ENCODE data around the gene PIK3R2. TPM values are rescaled to one million over a fixed set of nuclear protein-coding genes. Genes with fewer than 3 reads are reported as not detected.

Gene PIK3R2
- total and polyA plus RNA-seq, 2 of the 13 experiments (the other 11 are each of a cell fraction or from before 2014, with no cell fraction given): 18.6 to 25.3 TPM

GRCh38 chr19:18156841-18157464 lies 4.0 kb downstream of the PIK3R2 start (continued):
- TF ChIP-seq HNF1A (IDR thresholded peaks at IDR 0.05; ENCODE audit: low read depth) (no peak), HNF1A (CRISPR knock-in tag; IDR thresholded peaks at IDR 0.05; ENCODE audit: borderline replicate concordance) (0 out of 2 replicates have a peak, but pooled peaks have one; percentile 24), ZBTB1 (CRISPR knock-in tag; IDR thresholded peaks at IDR 0.05; ENCODE audit: borderline replicate concordance) (no peak), EEA1 (CRISPR knock-in tag; IDR thresholded peaks at IDR 0.05; ENCODE audit: borderline replicate concordance) (no peak), FOXM1 (CRISPR knock-in tag; IDR thresholded peaks at IDR 0.05) (no peak), FUBP1 (CRISPR knock-in tag; IDR thresholded peaks at IDR 0.05; ENCODE audit: borderline replicate concordance) (no peak), ZNF672 (CRISPR knock-in tag; IDR thresholded peaks at IDR 0.05) (no peak), REPIN1 (CRISPR knock-in tag; IDR thresholded peaks at IDR 0.05; ENCODE audit: borderline replicate concordance, low read depth) (no peak), DNMT1 (CRISPR knock-in tag; IDR thresholded peaks at IDR 0.05) (no peak), NFE2L2 (IDR thresholded peaks at IDR 0.05; ENCODE audit: low read length) (no peak), RARG (CRISPR knock-in tag; IDR thresholded peaks at IDR 0.05; ENCODE audit: low read depth) (no peak), SP5 (CRISPR knock-in tag; IDR thresholded peaks at IDR 0.05; ENCODE audit: borderline replicate concordance, low read depth) (0 out of 2 replicates have a peak, but pooled peaks have one; percentile 17), ZNF678 (CRISPR knock-in tag; IDR thresholded peaks at IDR 0.05) (no peak), SOX5 (CRISPR knock-in tag; IDR thresholded peaks at IDR 0.05; ENCODE audit: borderline replicate concordance) (no peak), ATF1 (CRISPR knock-in tag; IDR thresholded peaks at IDR 0.05) (no peak), ZBTB8A (CRISPR knock-in tag; IDR thresholded peaks at IDR 0.05; ENCODE audit: borderline replicate concordance, low read depth) (no peak), ZNF362 (CRISPR knock-in tag; IDR thresholded peaks at IDR 0.05; ENCODE audit: borderline replicate concordance) (no peak), ASH2L (IDR thresholded peaks at IDR 0.05; ENCODE audit: insufficient read length, low read depth, low read length) (no peak), HNF1B (CRISPR knock-in tag; IDR thresholded peaks at IDR 0.05) (no peak), PRPF4 (IDR thresholded peaks at IDR 0.05; ENCODE audit: low read depth, low read length, poor library complexity, severe bottlenecking) (no peak), ZFX (CRISPR knock-in tag; IDR thresholded peaks at IDR 0.05; ENCODE audit: low read depth) (peak; percentile 43), SNAPC2 (CRISPR knock-in tag; IDR thresholded peaks at IDR 0.05) (no peak)
